Thyroid gland (tissue), 4 donors: Measurements from ENCODE around the gene USP44.

ENCODE experiments used
- CTCF ChIP-seq, 6 experiments: fragments of 200-600 bp in 3 of 6; fragments of 450-650 bp in 3 of 6; sonication (generic) in 3 of 6; IDR thresholded peaks; one replicate each; pipeline ENCODE4 v1.5.1; 2016 to 2019; ENCODE audit warnings: antibody characterized with exemption in 6 of 6, mild to moderate bottlenecking in 2 of 6, inconsistent platforms in 1 of 6, moderate library complexity in 1 of 6
- POLR2A ChIP-seq, 2 donors: fragments of 450-650 bp; IDR thresholded peaks; one replicate each; pipeline ENCODE4 v1.6.1; 2017; ENCODE audit warnings: antibody characterized with exemption in 2 of 2, mild to moderate bottlenecking in 2 of 2, moderate library complexity in 1 of 2

- TF ChIP-seq CTCF (IDR thresholded peaks at IDR 0.05) = no peak
- no peak for TF ChIP-seq POLR2A (IDR thresholded peaks at IDR 0.05)
Measured at GRCh38 chr12:95509300-95509699, 42.0 kb downstream of the USP44 start.
